Ishikawa (cell line): Measurements from ENCODE around the gene LDB3.

Experiments
- REST ChIP-seq: IDR thresholded peaks from 2 replicates; pipeline ENCODE4 v1.6.1; 2012; ENCODE audit warnings: low read depth, mild to moderate bottlenecking
- TAF1 ChIP-seq: IDR thresholded peaks from 2 replicates; pipeline ENCODE4 v1.6.1; 2012; ENCODE audit warnings: low read depth, mild to moderate bottlenecking

GRCh38 chr10:86690231-86690630 lies 21.9 kb downstream of the LDB3 start:
- TF ChIP-seq REST, result no peak
- no peak for TF ChIP-seq TAF1
